Measurements from ENCODE around the gene TFRC. TPM values are rescaled to one million over a fixed set of nuclear protein-coding genes. Genes with fewer than 3 reads are reported as not detected.
"Not testable (repeated sequence)": the region's sequence is repeated elsewhere in the genome, so short reads cannot be mapped to it uniquely, and the experiment has no call there.

Gene TFRC
- total RNA-seq, 1 donor from 2014 or later = 725 TPM

- H3K27me3 Mint-ChIP-seq = no peaks in the 10 kb centered on the region
- H3K36me3 Mint-ChIP-seq (ENCODE audit: low read depth) = peaks cover 64% of the 10 kb centered on the region
- H3K4me3 Mint-ChIP-seq = no peak overlapping the region
- H3K4me1 Mint-ChIP-seq = peaks cover 10% of the 10 kb centered on the region
- no peaks in the 10 kb centered on the region for H3K9me3 Mint-ChIP-seq
- DNase-seq = no peak
- intact Hi-C loops (cut with micrococcal nuclease) = no loop called here
- H3K27ac Mint-ChIP-seq = peak overlapping the region; percentile 19
Observed at GRCh38 chr3:196049653-196050052, 32.2 kb downstream of the TFRC start.

GRCh38 chr3:196048922-196049598, 32.8 kb downstream of the TFRC start:
- H3K9me3 Mint-ChIP-seq = no peaks in the 10 kb centered on the region
- DNase-seq = no peak
- peaks cover 61% of the 10 kb centered on the region for H3K36me3 Mint-ChIP-seq (ENCODE audit: low read depth)
- no peak overlapping the region for H3K4me3 Mint-ChIP-seq
- peak overlapping the region; percentile 11 for H3K27ac Mint-ChIP-seq
- H3K27me3 Mint-ChIP-seq = no peaks in the 10 kb centered on the region
- intact Hi-C loops (cut with micrococcal nuclease) = no loop called here
- peaks cover 10% of the 10 kb centered on the region for H3K4me1 Mint-ChIP-seq

GRCh38 chr3:196047391-196048030, 34.4 kb downstream of the TFRC start:
- intact Hi-C loops (cut with micrococcal nuclease) = no loop called here
- peaks cover 8% of the 10 kb centered on the region for H3K4me1 Mint-ChIP-seq
- no peaks in the 10 kb centered on the region for H3K27me3 Mint-ChIP-seq
- no peak overlapping the region for H3K4me3 Mint-ChIP-seq
- H3K9me3 Mint-ChIP-seq = no peaks in the 10 kb centered on the region
- peaks cover 66% of the 10 kb centered on the region for H3K36me3 Mint-ChIP-seq (ENCODE audit: low read depth)
- no peak for DNase-seq
- peak overlapping the region; percentile 54 for H3K27ac Mint-ChIP-seq

- H3K4me3 Mint-ChIP-seq = no peak overlapping the region
- intact Hi-C loops (cut with micrococcal nuclease) = no loop called here
- H3K4me1 Mint-ChIP-seq = peaks cover under 1% of the 10 kb centered on the region
- peaks cover 5% of the 10 kb centered on the region for H3K9me3 Mint-ChIP-seq
- no peak overlapping the region for H3K27ac Mint-ChIP-seq
- H3K36me3 Mint-ChIP-seq (ENCODE audit: low read depth) = peaks cover 51% of the 10 kb centered on the region
- no peaks in the 10 kb centered on the region for H3K27me3 Mint-ChIP-seq
- DNase-seq = no peak
Observed at GRCh38 chr3:196044513-196044912, 37.4 kb downstream of the TFRC start.

- H3K27me3 Mint-ChIP-seq = no peaks in the 10 kb centered on the region
- peaks cover 5% of the 10 kb centered on the region for H3K9me3 Mint-ChIP-seq
- peaks cover 34% of the 10 kb centered on the region for H3K36me3 Mint-ChIP-seq (ENCODE audit: low read depth)
- peaks cover 2% of the 10 kb centered on the region for H3K4me1 Mint-ChIP-seq
- H3K4me3 Mint-ChIP-seq = no peak overlapping the region
- no peak for DNase-seq
- intact Hi-C loops (cut with micrococcal nuclease) = no loop called here
- H3K27ac Mint-ChIP-seq = no peak overlapping the region
Observed at GRCh38 chr3:196042673-196043072, 39.2 kb downstream of the TFRC start.

GRCh38 chr3:196039359-196039758, 42.5 kb downstream of the TFRC start:
- H3K36me3 Mint-ChIP-seq (ENCODE audit: low read depth) = peaks cover 22% of the 10 kb centered on the region
- no peak overlapping the region for H3K4me3 Mint-ChIP-seq
- H3K27me3 Mint-ChIP-seq = no peaks in the 10 kb centered on the region
- DNase-seq = no peak
- no peak overlapping the region for H3K27ac Mint-ChIP-seq
- peaks cover 2% of the 10 kb centered on the region for H3K4me1 Mint-ChIP-seq
- H3K9me3 Mint-ChIP-seq = peaks cover 18% of the 10 kb centered on the region
- intact Hi-C loops (cut with micrococcal nuclease) = no loop called here

GRCh38 chr3:196026059-196026458, 55.8 kb downstream of the TFRC start:
- H3K27me3 Mint-ChIP-seq = peaks cover 16% of the 10 kb centered on the region
- H3K4me3 Mint-ChIP-seq; H3K27ac Mint-ChIP-seq; intact Hi-C loops (cut with micrococcal nuclease); H3K9me3 Mint-ChIP-seq; H3K4me1 Mint-ChIP-seq; H3K36me3 Mint-ChIP-seq (ENCODE audit: low read depth): not testable (repeated sequence)
- DNase-seq = peak; percentile 61

- Mint-ChIP-seq H3K4me1 (no peaks in the 10 kb centered on the region), H3K9me3 (no peaks in the 10 kb centered on the region), H3K36me3 (ENCODE audit: low read depth) (no peaks in the 10 kb centered on the region), H3K4me3 (no peak overlapping the region), H3K27me3 (peaks cover 11% of the 10 kb centered on the region), H3K27ac (no peak overlapping the region)
- no peak for DNase-seq
- intact Hi-C loops (cut with micrococcal nuclease) = no loop called here
Observed at GRCh38 chr3:196024968-196025367, 56.9 kb downstream of the TFRC start.

- H3K4me1 Mint-ChIP-seq = peaks cover 2% of the 10 kb centered on the region
- H3K36me3 Mint-ChIP-seq (ENCODE audit: low read depth) = no peaks in the 10 kb centered on the region
- intact Hi-C loops (cut with micrococcal nuclease) = no loop called here
- DNase-seq = no peak
- no peaks in the 10 kb centered on the region for H3K9me3 Mint-ChIP-seq
- H3K4me3 Mint-ChIP-seq = no peak overlapping the region
- no peak overlapping the region for H3K27ac Mint-ChIP-seq
- H3K27me3 Mint-ChIP-seq = peaks cover 9% of the 10 kb centered on the region
Observed at GRCh38 chr3:196023947-196024346, 57.9 kb downstream of the TFRC start.

- H3K4me1 Mint-ChIP-seq; H3K9me3 Mint-ChIP-seq; H3K36me3 Mint-ChIP-seq (ENCODE audit: low read depth); DNase-seq; H3K4me3 Mint-ChIP-seq; H3K27ac Mint-ChIP-seq: not testable (repeated sequence)
- intact Hi-C loops (cut with micrococcal nuclease) = loop anchor here (1.0 kb wide), 1 partner anchor 174 kb away; no protein-coding TSS in a partner anchor
- peaks cover 12% of the 10 kb centered on the region for H3K27me3 Mint-ChIP-seq
Observed at GRCh38 chr3:196022499-196022878, 59.4 kb downstream of the TFRC start.

- no peak overlapping the region for H3K27ac Mint-ChIP-seq
- intact Hi-C loops (cut with micrococcal nuclease) = no loop called here
- H3K9me3 Mint-ChIP-seq = no peaks in the 10 kb centered on the region
- no peak for DNase-seq
- peaks cover 7% of the 10 kb centered on the region for H3K27me3 Mint-ChIP-seq
- peaks cover 2% of the 10 kb centered on the region for H3K4me1 Mint-ChIP-seq
- H3K4me3 Mint-ChIP-seq = no peak overlapping the region
- H3K36me3 Mint-ChIP-seq (ENCODE audit: low read depth) = peaks cover 1% of the 10 kb centered on the region
Observed at GRCh38 chr3:196020373-196020772, 61.5 kb downstream of the TFRC start.

GRCh38 chr3:196019576-196019975, 62.3 kb downstream of the TFRC start:
- H3K4me1 Mint-ChIP-seq; H3K36me3 Mint-ChIP-seq (ENCODE audit: low read depth); intact Hi-C loops (cut with micrococcal nuclease): not testable (repeated sequence)

GRCh38 chr3:196018159-196018558, 63.7 kb downstream of the TFRC start:
- intact Hi-C loops (cut with micrococcal nuclease); H3K4me3 Mint-ChIP-seq; H3K36me3 Mint-ChIP-seq (ENCODE audit: low read depth); H3K9me3 Mint-ChIP-seq; H3K27ac Mint-ChIP-seq; DNase-seq; H3K27me3 Mint-ChIP-seq; H3K4me1 Mint-ChIP-seq: not testable (repeated sequence)

More at GRCh38 chr3:196019576-196019975, 62.3 kb downstream of the TFRC start:
- H3K9me3 Mint-ChIP-seq, H3K4me3 Mint-ChIP-seq, H3K27ac Mint-ChIP-seq, DNase-seq, H3K27me3 Mint-ChIP-seq: not testable (repeated sequence)

GRCh38 chr3:196016485-196016884, 65.4 kb downstream of the TFRC start:
- H3K27ac Mint-ChIP-seq = no peak overlapping the region
- no peak overlapping the region for H3K4me3 Mint-ChIP-seq
- peaks cover 1% of the 10 kb centered on the region for H3K36me3 Mint-ChIP-seq (ENCODE audit: low read depth)
- peaks cover 2% of the 10 kb centered on the region for H3K4me1 Mint-ChIP-seq
- DNase-seq = no peak
- intact Hi-C loops (cut with micrococcal nuclease) = no loop called here
- H3K9me3 Mint-ChIP-seq = no peaks in the 10 kb centered on the region
- peaks cover 11% of the 10 kb centered on the region for H3K27me3 Mint-ChIP-seq

Measured in activated CD4-positive, alpha-beta T cell treated with anti-CD3 and anti-CD28 coated beads, Interleukin-2, amount 10 ng/mL, durations not matched to agents 24 days and 14 days (primary cell).